Neutrophil (primary cell): Measurements from ENCODE around the gene ZFAND3.

Experiments used
- H3K27ac ChIP-seq: fragments of 200-600 bp; sonication (generic); 2 replicates; pipeline ENCODE4 v1.5.1; 2016; ENCODE audit warnings: mild to moderate bottlenecking, moderate library complexity
- H3K27me3 ChIP-seq: fragments of 200-600 bp; sonication (generic); 2 replicates; pipeline ENCODE4 v1.6.0; 2016; ENCODE audit warnings: mild to moderate bottlenecking
- H3K36me3 ChIP-seq: fragments of 200-600 bp; sonication (generic); 2 replicates; pipeline ENCODE4 v1.5.1; 2017
- H3K4me1 ChIP-seq, 2 experiments: fragments of 200-600 bp in 1 of 2; sonication (generic) in 1 of 2; 1 replicate in 1 of 2; 2 replicates in 1 of 2; pipeline versions ENCODE4 v1.5.1 to v1.6.1; 2013 to 2016; ENCODE audit warnings: low read depth in 1 of 2, low read length in 1 of 2, mild to moderate bottlenecking in 1 of 2, moderate library complexity in 1 of 2; ENCODE audit not compliant: control insufficient read depth in 1 of 2, insufficient read depth in 1 of 2
- H3K4me3 ChIP-seq, 2 experiments: fragments of 200-600 bp in 1 of 2; sonication (generic) in 1 of 2; 1 replicate in 1 of 2; 2 replicates in 1 of 2; pipeline ENCODE4 v1.5.1; 2013 to 2016; ENCODE audit warnings: low read depth in 1 of 2, low read length in 1 of 2, mild to moderate bottlenecking in 1 of 2, moderate library complexity in 1 of 2
- H3K9me3 ChIP-seq: fragments of 200-600 bp; sonication (generic); 2 replicates; pipeline ENCODE4 v1.5.1; 2016
- TF ChIP-seq, protein P1 (sequence below): fragments of 200-600 bp; sonication (generic); IDR thresholded peaks from 2 replicates; pipeline ENCODE4 v1.5.1; 2016; ENCODE audit warnings: antibody characterized with exemption

ZFAND3 gene

DNA sequence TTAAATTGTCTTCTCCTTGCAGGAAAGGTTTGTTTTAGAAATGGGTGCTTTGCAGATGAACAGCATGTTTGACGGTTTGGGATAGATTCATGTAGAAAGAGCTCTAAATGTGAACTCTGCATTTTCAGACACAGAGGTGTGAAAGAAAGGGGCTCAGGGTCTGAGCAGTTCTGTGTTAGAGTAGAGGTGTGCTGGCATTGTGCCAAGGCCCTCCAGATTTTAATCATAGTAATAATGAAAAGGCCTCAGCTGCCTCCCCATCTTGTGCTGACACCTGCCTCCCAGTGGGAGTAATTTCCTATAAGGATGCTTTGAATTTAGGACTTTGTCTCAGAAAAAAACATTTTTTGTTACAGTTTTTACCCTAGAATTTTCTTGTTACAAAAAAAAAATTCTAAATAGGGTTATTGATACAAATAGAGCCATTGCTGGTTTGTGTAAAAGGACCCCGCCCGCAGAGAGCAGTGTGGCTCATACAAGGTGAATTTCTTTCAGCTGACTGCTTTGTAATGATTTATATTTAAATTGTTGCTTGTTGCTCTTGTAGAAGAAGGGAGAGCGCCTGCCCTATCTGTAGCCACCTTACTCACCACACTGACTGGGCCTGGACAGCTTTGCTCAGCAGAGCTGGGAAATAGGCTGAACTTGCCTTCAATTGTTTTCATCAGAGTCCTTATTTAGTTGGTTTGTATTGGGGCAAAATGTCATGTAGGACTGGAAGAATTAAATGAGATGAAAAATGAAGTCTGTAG, 294.5 kb downstream of the ZFAND3 start:
- Histone ChIP-seq H3K27ac (no peak overlapping the region), H3K4me3 (no peak overlapping the region), H3K4me1 (no peaks in the 10 kb centered on the region), H3K9me3 (no peaks in the 10 kb centered on the region), H3K36me3 (peaks cover 30% of the 10 kb centered on the region), H3K27me3 (no peaks in the 10 kb centered on the region)
- TF ChIP-seq, protein P1, sequence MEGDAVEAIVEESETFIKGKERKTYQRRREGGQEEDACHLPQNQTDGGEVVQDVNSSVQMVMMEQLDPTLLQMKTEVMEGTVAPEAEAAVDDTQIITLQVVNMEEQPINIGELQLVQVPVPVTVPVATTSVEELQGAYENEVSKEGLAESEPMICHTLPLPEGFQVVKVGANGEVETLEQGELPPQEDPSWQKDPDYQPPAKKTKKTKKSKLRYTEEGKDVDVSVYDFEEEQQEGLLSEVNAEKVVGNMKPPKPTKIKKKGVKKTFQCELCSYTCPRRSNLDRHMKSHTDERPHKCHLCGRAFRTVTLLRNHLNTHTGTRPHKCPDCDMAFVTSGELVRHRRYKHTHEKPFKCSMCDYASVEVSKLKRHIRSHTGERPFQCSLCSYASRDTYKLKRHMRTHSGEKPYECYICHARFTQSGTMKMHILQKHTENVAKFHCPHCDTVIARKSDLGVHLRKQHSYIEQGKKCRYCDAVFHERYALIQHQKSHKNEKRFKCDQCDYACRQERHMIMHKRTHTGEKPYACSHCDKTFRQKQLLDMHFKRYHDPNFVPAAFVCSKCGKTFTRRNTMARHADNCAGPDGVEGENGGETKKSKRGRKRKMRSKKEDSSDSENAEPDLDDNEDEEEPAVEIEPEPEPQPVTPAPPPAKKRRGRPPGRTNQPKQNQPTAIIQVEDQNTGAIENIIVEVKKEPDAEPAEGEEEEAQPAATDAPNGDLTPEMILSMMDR: no peak

DNA sequence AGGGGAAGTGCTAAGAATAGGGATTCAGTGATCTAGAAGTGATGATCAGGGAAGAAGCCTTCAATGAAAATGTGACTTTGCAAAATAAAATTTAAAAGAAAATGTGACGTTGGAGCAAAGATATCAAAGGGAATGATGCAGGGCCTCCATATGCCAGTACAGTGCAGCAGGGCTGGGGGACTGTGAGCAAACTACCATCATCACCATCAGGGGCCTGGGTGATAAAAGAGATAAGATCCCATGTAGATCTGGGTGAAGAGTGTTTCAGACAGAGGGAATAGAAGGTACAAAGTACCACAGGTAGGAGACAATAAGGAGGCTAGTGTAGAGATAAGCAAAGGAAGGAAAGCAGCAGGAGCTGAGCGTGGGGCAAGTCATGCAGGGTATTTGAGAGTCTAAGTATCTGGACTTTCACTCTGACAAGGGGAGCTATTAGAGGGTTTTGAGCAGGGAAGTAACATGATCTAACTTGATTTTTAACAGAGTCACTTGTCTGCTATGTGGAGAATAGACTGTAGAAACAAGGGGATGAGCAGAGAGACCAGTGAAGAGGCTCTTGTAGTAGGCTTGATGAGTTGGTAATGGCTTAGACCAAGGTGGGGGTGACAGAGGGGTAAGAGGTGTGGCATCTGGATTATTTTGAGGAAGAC, 295.6 kb downstream of the ZFAND3 start:
- peaks cover 39% of the 10 kb centered on the region for H3K36me3 ChIP-seq
- no peaks in the 10 kb centered on the region for H3K9me3 ChIP-seq
- no peaks in the 10 kb centered on the region for H3K4me1 ChIP-seq
- H3K27ac ChIP-seq: no peak overlapping the region
- H3K4me3 ChIP-seq: no peak overlapping the region
- TF ChIP-seq, protein P1: no peak
- H3K27me3 ChIP-seq: no peaks in the 10 kb centered on the region

GRCh38 chr6:38115626-38116008, 296.1 kb downstream of the ZFAND3 start:
- H3K4me3 ChIP-seq: no peak overlapping the region
- no peaks in the 10 kb centered on the region for H3K4me1 ChIP-seq
- H3K9me3 ChIP-seq: no peaks in the 10 kb centered on the region
- no peaks in the 10 kb centered on the region for H3K27me3 ChIP-seq
- H3K36me3 ChIP-seq: peaks cover 43% of the 10 kb centered on the region
- H3K27ac ChIP-seq: no peak overlapping the region
- TF ChIP-seq, protein P1: no peak

DNA sequence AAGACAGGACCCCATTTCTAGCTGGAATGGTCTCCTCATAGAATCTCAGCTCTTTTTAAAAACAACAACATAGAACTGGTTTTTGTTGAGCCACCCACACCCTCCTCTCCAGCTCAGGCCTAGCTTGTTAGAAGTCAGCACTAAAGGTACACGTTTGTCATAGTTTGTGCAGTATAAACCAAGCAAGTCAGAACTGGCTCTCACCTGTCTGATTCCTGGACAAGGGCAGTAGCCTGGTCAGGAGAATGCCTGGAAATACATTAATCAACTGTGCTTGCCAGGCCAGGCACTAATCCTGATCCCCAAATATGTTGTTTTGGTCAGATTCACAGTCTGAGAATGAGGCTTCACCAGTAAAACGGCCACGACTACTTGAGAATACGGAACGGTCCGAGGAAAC, 296.7 kb downstream of the ZFAND3 start:
- no peak overlapping the region for H3K27ac ChIP-seq
- H3K36me3 ChIP-seq: peaks cover 48% of the 10 kb centered on the region
- H3K4me1 ChIP-seq: no peaks in the 10 kb centered on the region
- H3K9me3 ChIP-seq: no peaks in the 10 kb centered on the region
- H3K27me3 ChIP-seq: no peaks in the 10 kb centered on the region
- TF ChIP-seq, protein P1: no peak
- H3K4me3 ChIP-seq: no peak overlapping the region

DNA sequence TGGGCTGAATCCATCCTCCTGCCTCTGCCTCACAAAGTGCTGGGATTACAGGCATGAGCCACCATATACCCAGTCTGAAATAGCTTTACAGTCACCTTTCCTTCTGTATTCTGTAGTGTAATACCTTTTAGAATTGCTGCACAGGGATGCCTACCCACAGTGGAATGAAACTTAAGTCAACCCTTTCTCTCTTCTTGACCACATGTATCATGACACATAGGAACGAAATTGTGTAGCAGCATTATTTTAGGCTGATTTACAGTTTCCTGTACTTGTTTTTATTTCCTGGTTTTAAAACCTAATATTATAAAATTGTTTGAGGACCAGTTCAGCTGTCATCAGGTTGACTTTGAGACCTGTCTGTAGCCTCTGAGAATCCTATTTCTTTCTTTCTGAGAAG, 297.8 kb downstream of the ZFAND3 start:
- Histone ChIP-seq H3K36me3 (peaks cover 55% of the 10 kb centered on the region), H3K4me1 (no peaks in the 10 kb centered on the region), H3K4me3 (no peak overlapping the region), H3K9me3 (no peaks in the 10 kb centered on the region), H3K27ac (no peak overlapping the region), H3K27me3 (no peaks in the 10 kb centered on the region)
- TF ChIP-seq, protein P1: no peak
